IMR-90 (cell line): ENCODE data around the gene CBFA2T3. TPM values are rescaled to one million over a fixed set of nuclear protein-coding genes. Genes with fewer than 3 reads are reported as not detected.

ENCODE experiments used
- ATAC-seq: fragments of 200-7000 bp; cut with Tn5 transposase; 2 replicates; pipeline ENCODE4 v1.9.1; 2020; ENCODE audit warnings: low read depth, mild to moderate bottlenecking, moderate library complexity
- BruUV-seq: library from RNA; stranded (reverse); fragments of 400-500 nt; replicated peaks from 2 replicates; lab custom pipeline; 2021; lab: Mats Ljungman, UMichigan
- CTCF ChIA-PET: fragments of 300-600 bp; formaldehyde crosslinking; extraction: SDS; loops from one replicate; lab custom pipeline; 2021; ENCODE audit warnings: antibody characterized with exemption; lab: Yijun Ruan, JAX
- POLR2A ChIA-PET: fragments of 300-600 bp; sonication (Branson Sonifier 250); formaldehyde crosslinking; loops from one replicate; lab custom pipeline; 2022; ENCODE audit warnings: antibody characterized with exemption; ENCODE audit not compliant: unreplicated experiment; lab: Charles Lee
- DNase-seq: peaks from one replicate; pipeline ENCODE4 v3.0.0; 2013
- H2AFZ ChIP-seq: replicated peaks from 2 replicates; pipeline ENCODE3; 2013; ENCODE audit warnings: low read length, mild to moderate bottlenecking; ENCODE audit not compliant: poor library complexity
- H2AK5ac ChIP-seq: 2 replicates; pipeline ENCODE4 v1.6.1; 2013; ENCODE audit warnings: low read depth, low read length, inconsistent platforms
- H2AK9ac ChIP-seq: replicated peaks from 2 replicates; pipeline ENCODE3; 2013; ENCODE audit warnings: mild to moderate bottlenecking, low read depth, low read length, moderate library complexity; ENCODE audit not compliant: poor library complexity
- H2BK120ac ChIP-seq: 2 replicates; pipeline ENCODE4 v1.6.1; 2013; ENCODE audit warnings: low read depth, low read length, inconsistent platforms
- H2BK15ac ChIP-seq: 3 replicates; pipeline ENCODE4 v1.6.1; 2013; ENCODE audit warnings: low read depth, low read length, inconsistent platforms
- H2BK20ac ChIP-seq: 2 replicates; pipeline ENCODE4 v1.6.1; 2013; ENCODE audit warnings: low read depth, mild to moderate bottlenecking, inconsistent platforms, low read length, moderate library complexity
- H2BK5ac ChIP-seq: 2 replicates; pipeline ENCODE4 v1.6.1; 2013; ENCODE audit warnings: mild to moderate bottlenecking, low read depth, low read length, inconsistent platforms; ENCODE audit not compliant: poor library complexity, severe bottlenecking
- H3K14ac ChIP-seq: replicated peaks from 2 replicates; pipeline ENCODE4 v1.6.1; 2013; ENCODE audit warnings: low read depth, low read length, inconsistent platforms
- H3K18ac ChIP-seq: 2 replicates; pipeline ENCODE4 v1.6.1; 2013; ENCODE audit warnings: low read depth, low read length, control low read depth
- H3K23ac ChIP-seq: 2 replicates; pipeline ENCODE4 v1.6.1; 2013; ENCODE audit warnings: low read depth, low read length, inconsistent platforms
- H3K27ac ChIP-seq: 2 replicates; pipeline ENCODE4 v1.5.1; 2013; ENCODE audit warnings: mild to moderate bottlenecking, control low read depth, low read length; ENCODE audit not compliant: insufficient read depth
- H3K27me3 ChIP-seq: 2 replicates; pipeline ENCODE4 v1.6.1; 2013; ENCODE audit warnings: low read length; ENCODE audit not compliant: control insufficient read depth, insufficient read depth
- H3K36me3 ChIP-seq: 2 replicates; pipeline ENCODE4 v1.6.1; 2013; ENCODE audit warnings: low read length, mixed read lengths; ENCODE audit not compliant: control insufficient read depth, insufficient read depth
- H3K4ac ChIP-seq: 2 replicates; pipeline ENCODE4 v1.6.1; 2013; ENCODE audit warnings: low read depth, low read length, inconsistent platforms
- H3K4me1 ChIP-seq: 2 replicates; pipeline ENCODE4 v1.6.1; 2013; ENCODE audit warnings: low read length, mixed read lengths; ENCODE audit not compliant: control insufficient read depth, insufficient read depth
- H3K4me2 ChIP-seq: 2 replicates; pipeline ENCODE4 v1.6.1; 2013; ENCODE audit warnings: low read depth, mild to moderate bottlenecking, control low read depth, low read length, moderate library complexity
- H3K4me3 ChIP-seq: 2 replicates; pipeline ENCODE4 v1.5.1; 2013; ENCODE audit warnings: low read depth, mild to moderate bottlenecking, control low read depth, low read length, moderate library complexity; ENCODE audit not compliant: insufficient read depth
- H3K56ac ChIP-seq: 2 replicates; pipeline ENCODE4 v1.6.1; 2013; ENCODE audit warnings: low read length, inconsistent platforms; ENCODE audit not compliant: insufficient read depth; ENCODE audit errors: extremely low read depth
- H3K79me1 ChIP-seq, 2 experiments: 2 replicates each; pipeline ENCODE4 v1.6.1; 2013; ENCODE audit warnings: low read length in 2 of 2, inconsistent platforms in 1 of 2, low read depth in 1 of 2
- H3K9ac ChIP-seq: 2 replicates; pipeline ENCODE4 v1.6.1; 2013; ENCODE audit warnings: low read depth, low read length, control low read depth
- H3K9me1 ChIP-seq: 2 replicates; pipeline ENCODE4 v1.6.1; 2013; ENCODE audit warnings: low read length, inconsistent platforms; ENCODE audit not compliant: insufficient read depth
- H3K9me3 ChIP-seq: 2 replicates; pipeline ENCODE4 v1.6.1; 2013; ENCODE audit warnings: low read length; ENCODE audit not compliant: control insufficient read depth, insufficient read depth
- H4K20me1 ChIP-seq: 2 replicates; pipeline ENCODE4 v1.6.1; 2013; ENCODE audit warnings: low read length, inconsistent platforms; ENCODE audit not compliant: insufficient read depth
- H4K5ac ChIP-seq: 2 replicates; pipeline ENCODE4 v1.6.1; 2013; ENCODE audit warnings: mild to moderate bottlenecking, low read depth, low read length, control low read depth
- H4K8ac ChIP-seq, 2 experiments: 2 replicates each; pipeline ENCODE4 v1.6.1; 2013; ENCODE audit warnings: low read depth in 2 of 2, low read length in 2 of 2, control low read depth in 1 of 2, inconsistent platforms in 1 of 2
- H4K91ac ChIP-seq: 2 replicates; pipeline ENCODE4 v1.6.1; 2013; ENCODE audit warnings: low read depth, low read length, inconsistent platforms; ENCODE audit not compliant: insufficient read depth
- BHLHE40 ChIP-seq: fragments of 150-350 bp; IDR thresholded peaks from 2 replicates; pipeline ENCODE4 v1.6.1; 2016; ENCODE audit warnings: mild to moderate bottlenecking, low read depth, low read length
- CEBPB ChIP-seq: IDR thresholded peaks from 2 replicates; pipeline ENCODE4 v1.6.1; 2012; ENCODE audit warnings: low read depth, low read length, improper control_type of control experiment
- CHD1 ChIP-seq: IDR thresholded peaks from 2 replicates; pipeline ENCODE4 v1.6.1; 2012; ENCODE audit warnings: low read depth, low read length, improper control_type of control experiment
- CTCF ChIP-seq: conservative IDR thresholded peaks from 2 replicates; pipeline ENCODE4 v1.5.1; 2012; ENCODE audit warnings: mild to moderate bottlenecking, low read depth, low read length, improper control_type of control experiment
- ELK1 ChIP-seq: fragments of 150-350 bp; IDR thresholded peaks from 2 replicates; pipeline ENCODE4 v1.6.1; 2016; ENCODE audit warnings: low read depth, mild to moderate bottlenecking, low read length, moderate library complexity, borderline replicate concordance
- FOS ChIP-seq: fragments of 150-350 bp; IDR thresholded peaks from 2 replicates; pipeline ENCODE4 v1.6.1; 2016; ENCODE audit warnings: low read depth, low read length
- MAFK ChIP-seq: IDR thresholded peaks from 2 replicates; pipeline ENCODE4 v1.6.1; 2012; ENCODE audit warnings: low read depth, low read length, improper control_type of control experiment
- MAZ ChIP-seq: IDR thresholded peaks from 2 replicates; pipeline ENCODE4 v1.6.1; 2012; ENCODE audit warnings: low read depth, mild to moderate bottlenecking, low read length, improper control_type of control experiment, moderate library complexity, borderline replicate concordance
- MXI1 ChIP-seq: IDR thresholded peaks from 2 replicates; pipeline ENCODE4 v1.6.1; 2012; ENCODE audit warnings: low read depth, mild to moderate bottlenecking, low read length, moderate library complexity, borderline replicate concordance
- NFE2L2 ChIP-seq: fragments of 150-350 bp; IDR thresholded peaks from 2 replicates; pipeline ENCODE4 v1.6.1; 2016; ENCODE audit warnings: low read depth, mild to moderate bottlenecking, low read length
- POLR2A ChIP-seq: IDR thresholded peaks from 2 replicates; pipeline ENCODE4 v1.6.1; 2012; ENCODE audit warnings: mild to moderate bottlenecking, low read depth, low read length
- RAD21 ChIP-seq: IDR thresholded peaks from 2 replicates; pipeline ENCODE4 v1.6.1; 2012; ENCODE audit warnings: low read length, improper control_type of control experiment
- RCOR1 ChIP-seq: IDR thresholded peaks from 2 replicates; pipeline ENCODE4 v1.6.1; 2012; ENCODE audit warnings: mild to moderate bottlenecking, low read length, improper control_type of control experiment; ENCODE audit not compliant: insufficient replicate concordance
- RFX5 ChIP-seq: IDR thresholded peaks from 2 replicates; pipeline ENCODE4 v1.8.0; 2012; ENCODE audit warnings: low read depth, mild to moderate bottlenecking, low read length, moderate library complexity
- SMC3 ChIP-seq: fragments of 150-350 bp; IDR thresholded peaks from 2 replicates; pipeline ENCODE4 v1.6.1; 2016; ENCODE audit warnings: low read depth, mild to moderate bottlenecking, antibody characterized with exemption, low read length, moderate library complexity
- WGBS, 2 experiments: methylation state at CpG; one replicate each; pipeline versions ENCODE4 v1.1.5 to v1.1.7; 2013; ENCODE audit warnings: missing lambda C conversion rate in 2 of 2; ENCODE audit not compliant: insufficient read length in 1 of 2; ENCODE audit errors: extremely low coverage in 2 of 2; 5-methylcytosine and 5-hydroxymethylcytosine counted together
- dilution Hi-C: fragments of 300-500 bp; cut with HindIII; formaldehyde crosslinking; loops from one replicate; pipeline ENCODE4 v1.14.3; 2018; ENCODE audit warnings: low sequenced_read_pairs; ENCODE audit not compliant: unreplicated experiment
- in situ Hi-C: fragments of 300-500 bp; cut with MboI; formaldehyde crosslinking; loops from 3 replicates; pipeline ENCODE4 v1.14.3; 2019; ENCODE audit warnings: low sequenced_read_pairs, inconsistent platforms, mixed read lengths
- intact Hi-C: fragments of 100-400 bp; cut with micrococcal nuclease; formaldehyde crosslinking; loops from 2 replicates; pipeline ENCODE4 v1.10.0; 2022
- polyA plus RNA-seq, 3 experiments: library from polyadenylated mRNA; depleted of rRNA; stranded (reverse); fragments of >200 nt; gene quantifications; 2 replicates each; pipeline ENCODE4 v1.2.3, GENCODE V29; 2012; ENCODE audit warnings: low replicate concordance in 1 of 3
- total RNA-seq: library from RNA; depleted of rRNA; stranded (reverse); fragments of >200 nt; gene quantifications from 2 replicates; pipeline ENCODE4 v1.2.3, GENCODE V29; 2012
- TF ChIP-seq, protein P1 (sequence below): fragments of 150-350 bp; IDR thresholded peaks from 2 replicates; pipeline ENCODE4 v1.6.1; 2017; ENCODE audit warnings: mild to moderate bottlenecking, antibody characterized with exemption, low read length, low read depth

The CBFA2T3 gene
- total and polyA plus RNA-seq, 2 of the 4 experiments (the other 2 are of a cell fraction): not detected

GRCh38 chr16:88922114-88922825 lies 54.7 kb downstream of the CBFA2T3 start:
- H3K36me3 ChIP-seq: no peaks in the 10 kb centered on the region
- H4K5ac ChIP-seq: no peak overlapping the region
- CTCF ChIA-PET: no interaction called here
- H2AK9ac ChIP-seq: no peak overlapping the region
- peak; percentile 39 for DNase-seq
- no peak overlapping the region for H2AK5ac ChIP-seq
- peak; percentile 60 for ATAC-seq
- dilution Hi-C loops (no loop called here), intact Hi-C loops (no loop called here), in situ Hi-C loops (no loop called here)
- no peaks in the 10 kb centered on the region for H3K9me3 ChIP-seq
- H2BK20ac ChIP-seq: no peak overlapping the region
- H3K79me1 ChIP-seq: no peaks in the 10 kb centered on the region
- H3K9me1 ChIP-seq: no peaks in the 10 kb centered on the region
- H2BK120ac ChIP-seq: no peak overlapping the region
- no peak overlapping the region for H3K14ac ChIP-seq
- H3K4ac ChIP-seq: no peak overlapping the region
- no peak overlapping the region for H3K27ac ChIP-seq
- peak overlapping the region; percentile 65 for H2AFZ ChIP-seq
- no peaks in the 10 kb centered on the region; the same call in 1 of the 2 replicates for H4K20me1 ChIP-seq
- TF ChIP-seq RAD21 (no peak), ELK1 (no peak), MXI1 (no peak), MAZ (no peak), RFX5 (no peak), CTCF (no peak), CEBPB (no peak), RCOR1 (no peak), POLR2A (no peak), MAFK (no peak), SMC3 (no peak), CHD1 (no peak), NFE2L2 (no peak), BHLHE40 (no peak), FOS (no peak)
- TF ChIP-seq, protein P1, sequence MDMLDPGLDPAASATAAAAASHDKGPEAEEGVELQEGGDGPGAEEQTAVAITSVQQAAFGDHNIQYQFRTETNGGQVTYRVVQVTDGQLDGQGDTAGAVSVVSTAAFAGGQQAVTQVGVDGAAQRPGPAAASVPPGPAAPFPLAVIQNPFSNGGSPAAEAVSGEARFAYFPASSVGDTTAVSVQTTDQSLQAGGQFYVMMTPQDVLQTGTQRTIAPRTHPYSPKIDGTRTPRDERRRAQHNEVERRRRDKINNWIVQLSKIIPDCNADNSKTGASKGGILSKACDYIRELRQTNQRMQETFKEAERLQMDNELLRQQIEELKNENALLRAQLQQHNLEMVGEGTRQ: no peak
- no peak overlapping the region for H3K23ac ChIP-seq
- peaks cover under 1% of the 10 kb centered on the region; the same call in 1 of the 2 replicates for H3K27me3 ChIP-seq
- no peak overlapping the region for H4K8ac ChIP-seq
- no TSS peak for BruUV-seq
- no peak overlapping the region for H3K4me2 ChIP-seq
- 31% methylated on average over 7 of the region's 26 CpGs; no CpG with 5 or more reads in 1 of the 2 experiments for WGBS, 2 experiments
- no peak overlapping the region for H3K9ac ChIP-seq
- POLR2A ChIA-PET: no interaction called here
- H3K4me1 ChIP-seq: peaks cover 10% of the 10 kb centered on the region; the same call in 1 of the 2 replicates
- H2BK15ac ChIP-seq: no peak overlapping the region
- H2BK5ac ChIP-seq: no peak overlapping the region
- H3K18ac ChIP-seq: no peak overlapping the region
- H3K4me3 ChIP-seq: no peak overlapping the region
- no peak overlapping the region for H4K91ac ChIP-seq
- no peak overlapping the region for H3K56ac ChIP-seq
